LNCaP clone FGC (cell line): Measurements from ENCODE around the gene DCST2.

Source experiments
- DNase-seq: peaks from one replicate; pipeline ENCODE4 v3.0.0-alpha.2; 2011; ENCODE audit warnings: low read depth
- H3K4me3 ChIP-seq: 2 replicates; pipeline ENCODE4 v1.5.1; 2011; ENCODE audit warnings: mild to moderate bottlenecking, low read depth, low read length, control low read depth
- CTCF ChIP-seq: IDR thresholded peaks from 2 replicates; pipeline ENCODE4 v1.5.1; 2012; ENCODE audit warnings: mild to moderate bottlenecking; ENCODE audit not compliant: control insufficient read depth, insufficient read depth; ENCODE audit errors: extremely low read depth

Gene DCST2

GRCh38 chr1:155013632-155014031, 19.9 kb downstream of the DCST2 start:
- no peak overlapping the region for H3K4me3 ChIP-seq
- DNase-seq, result no peak
- TF ChIP-seq CTCF, result no peak

GRCh38 chr1:155012776-155013602, 20.6 kb downstream of the DCST2 start:
- H3K4me3 ChIP-seq, result no peak overlapping the region
- DNase-seq, result no peak
- TF ChIP-seq CTCF, result no peak

- TF ChIP-seq CTCF, result no peak
- no peak overlapping the region for H3K4me3 ChIP-seq
- no peak for DNase-seq
Measured at GRCh38 chr1:155012026-155012546, 21.5 kb downstream of the DCST2 start.

- no peak overlapping the region for H3K4me3 ChIP-seq
- no peak for DNase-seq
Measured at GRCh38 chr1:155011437-155012025, 22.1 kb downstream of the DCST2 start.

GRCh38 chr1:155011004-155011416, 22.6 kb downstream of the DCST2 start:
- no peak for TF ChIP-seq CTCF
- no peak overlapping the region for H3K4me3 ChIP-seq
- no peak for DNase-seq

More at GRCh38 chr1:155011437-155012025, 22.1 kb downstream of the DCST2 start:
- no peak for TF ChIP-seq CTCF

GRCh38 chr1:155010211-155010918, 23.2 kb downstream of the DCST2 start:
- no peak for DNase-seq
- no peak for TF ChIP-seq CTCF
- H3K4me3 ChIP-seq, result no peak overlapping the region
